ENCODE results near the gene HYDIN. TPM values are rescaled to one million over a fixed set of nuclear protein-coding genes. Genes with fewer than 3 reads are reported as not detected.
"Not testable (repeated sequence)": the region's sequence is repeated elsewhere in the genome, so short reads cannot be mapped to it uniquely, and the experiment has no call there.

The HYDIN gene
- total RNA-seq, 2 experiments from 2014 or later: not detected

GRCh38 chr16:70823498-70824118 is 406.9 kb downstream of the HYDIN start:
- H3K4me2 ChIP-seq (ENCODE audit: low read length); intact Hi-C loops (cut with micrococcal nuclease; ENCODE audit: unreplicated experiment); POLR2A ChIA-PET; H3K4me1 ChIP-seq (ENCODE audit: insufficient read depth, low read length, poor library complexity, severe bottlenecking); H3K4me3 ChIP-seq (ENCODE audit: low read depth, low read length, poor library complexity, severe bottlenecking); CTCF ChIA-PET (ENCODE audit: unreplicated experiment); BruUV-seq (replicated peaks); DNase-seq (ENCODE audit: low spot score); H3K27ac ChIP-seq (ENCODE audit: low read depth, low read length, poor library complexity, severe bottlenecking); H4K20me1 ChIP-seq (ENCODE audit: insufficient read depth, low read length); H3K79me2 ChIP-seq (ENCODE audit: insufficient read depth, low read depth, low read length); H2AFZ ChIP-seq (ENCODE audit: low read length); H3K9me3 ChIP-seq (ENCODE audit: low read length); H3K9me2 ChIP-seq (ENCODE audit: insufficient read depth, low read length); H3K36me3 ChIP-seq (ENCODE audit: insufficient read depth, low read length): not testable (repeated sequence)

- H3K4me1 ChIP-seq (ENCODE audit: insufficient read depth, low read length, poor library complexity, severe bottlenecking); H4K20me1 ChIP-seq (ENCODE audit: insufficient read depth, low read length); DNase-seq (ENCODE audit: low spot score); H3K27ac ChIP-seq (ENCODE audit: low read depth, low read length, poor library complexity, severe bottlenecking); POLR2A ChIA-PET; H3K36me3 ChIP-seq (ENCODE audit: insufficient read depth, low read length); BruUV-seq (replicated peaks); H3K9me3 ChIP-seq (ENCODE audit: low read length); intact Hi-C loops (cut with micrococcal nuclease; ENCODE audit: unreplicated experiment); H3K4me2 ChIP-seq (ENCODE audit: low read length); H3K9me2 ChIP-seq (ENCODE audit: insufficient read depth, low read length); H2AFZ ChIP-seq (ENCODE audit: low read length); CTCF ChIA-PET (ENCODE audit: unreplicated experiment); H3K79me2 ChIP-seq (ENCODE audit: insufficient read depth, low read depth, low read length); H3K4me3 ChIP-seq (ENCODE audit: low read depth, low read length, poor library complexity, severe bottlenecking): not testable (repeated sequence)
These were observed 407.8 kb downstream of the HYDIN start for GRCh38 chr16:70822734-70823133.

GRCh38 chr16:70818088-70818487 is 412.4 kb downstream of the HYDIN start:
- intact Hi-C loops (cut with micrococcal nuclease; ENCODE audit: unreplicated experiment); H2AFZ ChIP-seq (ENCODE audit: low read length); H3K4me2 ChIP-seq (ENCODE audit: low read length); H3K27ac ChIP-seq (ENCODE audit: low read depth, low read length, poor library complexity, severe bottlenecking); H3K36me3 ChIP-seq (ENCODE audit: insufficient read depth, low read length); H3K4me3 ChIP-seq (ENCODE audit: low read depth, low read length, poor library complexity, severe bottlenecking); DNase-seq (ENCODE audit: low spot score); POLR2A ChIA-PET; CTCF ChIA-PET (ENCODE audit: unreplicated experiment); BruUV-seq (replicated peaks); H4K20me1 ChIP-seq (ENCODE audit: insufficient read depth, low read length); H3K9me2 ChIP-seq (ENCODE audit: insufficient read depth, low read length); H3K9me3 ChIP-seq (ENCODE audit: low read length); H3K79me2 ChIP-seq (ENCODE audit: insufficient read depth, low read depth, low read length); H3K4me1 ChIP-seq (ENCODE audit: insufficient read depth, low read length, poor library complexity, severe bottlenecking): not testable (repeated sequence)

GRCh38 chr16:70809392-70810060 is 421.0 kb downstream of the HYDIN start:
- H3K27ac ChIP-seq (ENCODE audit: low read depth, low read length, poor library complexity, severe bottlenecking): no peak overlapping the region
- H4K20me1 ChIP-seq (ENCODE audit: insufficient read depth, low read length): no peaks in the 10 kb centered on the region
- H3K4me1 ChIP-seq (ENCODE audit: insufficient read depth, low read length, poor library complexity, severe bottlenecking): no peaks in the 10 kb centered on the region
- CTCF ChIA-PET (ENCODE audit: unreplicated experiment): no interaction called here
- H3K4me3 ChIP-seq (ENCODE audit: low read depth, low read length, poor library complexity, severe bottlenecking): no peak overlapping the region
- intact Hi-C loops (cut with micrococcal nuclease; ENCODE audit: unreplicated experiment): no loop called here
- no peaks in the 10 kb centered on the region for H3K9me2 ChIP-seq (ENCODE audit: insufficient read depth, low read length)
- H3K36me3 ChIP-seq (ENCODE audit: insufficient read depth, low read length): no peaks in the 10 kb centered on the region
- TF ChIP-seq EZH2phosphoT487 (IDR thresholded peaks at IDR 0.05; ENCODE audit: borderline replicate concordance, low read depth, low read length) (no peak), CTCF (conservative IDR thresholded peaks at IDR 0.05; ENCODE audit: low read length) (no peak)
- H3K9me3 ChIP-seq (ENCODE audit: low read length): no peaks in the 10 kb centered on the region
- DNase-seq (ENCODE audit: low spot score): no peak
- BruUV-seq (replicated peaks): no TSS peak
- H3K4me2 ChIP-seq (ENCODE audit: low read length): no peak overlapping the region
- no peaks in the 10 kb centered on the region for H3K79me2 ChIP-seq (ENCODE audit: insufficient read depth, low read depth, low read length)
- POLR2A ChIA-PET: interaction anchor here (0.5 to 1.1 kb wide), 3 partner anchors 10 to 1977 kb away, joined by 4 to 5 read pairs (median 4); no protein-coding TSS in a partner anchor
- H2AFZ ChIP-seq (ENCODE audit: low read length): no peak overlapping the region
